T-cell (primary cell): ENCODE results near the gene PRKAG2. TPM values are rescaled to one million over a fixed set of nuclear protein-coding genes. Genes with fewer than 3 reads are reported as not detected.

Experiments
- ATAC-seq, 4 experiments: fragments of 200-7000 bp in 3 of 4; fragments of 150-1000 bp in 1 of 4; cut with Tn5 transposase; replicated peaks in 1 of 4; 1 replicate in 3 of 4; 2 replicates in 1 of 4; pipeline ENCODE4 v1.10.0; 2021; ENCODE audit warnings: moderate library complexity in 3 of 4, mild to moderate bottlenecking in 2 of 4, moderate number of reproducible peaks in 1 of 4
- CTCF ChIA-PET, 2 donors: fragments of 300-600 bp; sonication (Branson Sonifier 250); formaldehyde crosslinking; loops; one replicate each; lab custom pipeline; 2022; ENCODE audit warnings: antibody characterized with exemption in 2 of 2; lab: Charles Lee
- POLR2A ChIA-PET, 2 donors: fragments of 300-600 bp; sonication (Branson Sonifier 250); formaldehyde crosslinking; loops; one replicate each; lab custom pipeline; 2022; ENCODE audit warnings: antibody characterized with exemption in 2 of 2; lab: Charles Lee
- DNase-seq, 35 experiments: peaks; one replicate each; pipeline versions ENCODE4 v3.0.0 to v3.0.0-alpha.2; 2013 to 2023
- H3K27ac ChIP-seq: one replicate; pipeline ENCODE4 v1.5.1; 2013; ENCODE audit warnings: low read length
- H3K27me3 ChIP-seq, 2 experiments: replicated peaks in 1 of 2; 1 replicate in 1 of 2; 2 replicates in 1 of 2; pipeline versions ENCODE4 v1.6.1 to v1.7.0; 2013; ENCODE audit warnings: low read length in 1 of 2, mixed read lengths in 1 of 2; ENCODE audit not compliant: control insufficient read depth in 2 of 2, insufficient read depth in 2 of 2; ENCODE audit errors: extremely low read depth in 1 of 2
- H3K36me3 ChIP-seq, 2 donors: 1 replicate in 1 of 2; 2 replicates in 1 of 2; pipeline versions ENCODE4 v1.6.1 to v1.7.0; 2013; ENCODE audit warnings: low read length in 1 of 2; ENCODE audit not compliant: control insufficient read depth in 2 of 2, insufficient read depth in 1 of 2; ENCODE audit errors: extremely low read depth in 1 of 2
- H3K4me1 ChIP-seq, 2 experiments: 1 replicate in 1 of 2; 2 replicates in 1 of 2; pipeline versions ENCODE4 v1.6.1 to v1.7.0; 2013; ENCODE audit warnings: low read length in 2 of 2, mixed read lengths in 1 of 2; ENCODE audit not compliant: insufficient read depth in 2 of 2, control insufficient read depth in 1 of 2; ENCODE audit errors: extremely low read depth in 1 of 2
- H3K4me3 ChIP-seq, 2 donors: 1 replicate in 1 of 2; 2 replicates in 1 of 2; pipeline versions ENCODE4 v1.5.1 to v1.7.0; 2013; ENCODE audit warnings: mild to moderate bottlenecking in 2 of 2, low read length in 1 of 2, moderate library complexity in 1 of 2; ENCODE audit not compliant: control insufficient read depth in 1 of 2; ENCODE audit errors: extremely low read depth in 1 of 2
- H3K9me3 ChIP-seq: 2 replicates; pipeline ENCODE4 v1.7.0; 2013
- H3K27ac Mint-ChIP-seq, 2 donors: one replicate each; pipeline ENCODE4 v1.8.0; 2020 to 2021; ENCODE audit warnings: mild to moderate bottlenecking in 2 of 2, mixed read lengths in 2 of 2
- H3K27me3 Mint-ChIP-seq, 2 donors: one replicate each; pipeline ENCODE4 v1.8.0; 2021 to 2022; ENCODE audit warnings: mixed read lengths in 2 of 2
- H3K36me3 Mint-ChIP-seq: one replicate; pipeline ENCODE4 v1.8.0; 2021; ENCODE audit warnings: mixed read lengths
- H3K4me1 Mint-ChIP-seq, 3 donors: one replicate each; pipeline ENCODE4 v1.8.0; 2020 to 2022; ENCODE audit warnings: mixed read lengths in 3 of 3, mild to moderate bottlenecking in 1 of 3
- H3K4me3 Mint-ChIP-seq, 3 donors: one replicate each; pipeline ENCODE4 v1.8.0; 2020 to 2022; ENCODE audit warnings: mild to moderate bottlenecking in 3 of 3, mixed read lengths in 3 of 3, moderate library complexity in 3 of 3
- H3K9me3 Mint-ChIP-seq, 3 donors: one replicate each; pipeline ENCODE4 v1.8.0; 2020 to 2022; ENCODE audit warnings: mixed read lengths in 3 of 3
- WGBS: methylation state at CpG from one replicate; pipeline ENCODE4 v1.1.5; 2013; ENCODE audit warnings: missing lambda C conversion rate; ENCODE audit not compliant: insufficient coverage; 5-methylcytosine and 5-hydroxymethylcytosine counted together
- total RNA-seq, 35 experiments: library from RNA in 6 of 35; stranded (reverse) in 6 of 35; fragments of 120-200 nt in 1 of 35; gene quantifications; one replicate each; pipeline versions ENCODE4 v1.2.1 to v1.2.4 and lab custom pipeline; 2013 to 2026

PRKAG2 gene
- total RNA-seq, 5 donors from 2014 or later (not counting 1 experiment from before 2014, with no cell fraction given) = 43.0 to 59.9 (median 49.3) TPM

- WGBS = 89% methylated on average over 4 of the region's 4 CpGs
- Mint-ChIP-seq H3K36me3 (peaks cover 12% of the 10 kb centered on the region), H3K4me3 (no peak overlapping the region), H3K27ac (no peak overlapping the region), H3K9me3 (no peaks in the 10 kb centered on the region), H3K27me3 (no peaks in the 10 kb centered on the region), H3K4me1 (peaks cover 9 to 11% (median 11%) of the 10 kb centered on the region in 3 donors)
- DNase-seq = no peak
- H3K36me3 ChIP-seq = no peaks in the 10 kb centered on the region
- CTCF ChIA-PET = no interaction called here
- H3K4me1 ChIP-seq = peaks cover 0 to 6% of the 10 kb centered on the region in 2 experiments
- H3K9me3 ChIP-seq = no peaks in the 10 kb centered on the region
- H3K4me3 ChIP-seq = no peak overlapping the region
- POLR2A ChIA-PET = no interaction called here
- ATAC-seq = no peak
- H3K27me3 ChIP-seq = no peaks in the 10 kb centered on the region
- H3K27ac ChIP-seq = no peak overlapping the region
These were observed 166.1 kb downstream of the PRKAG2 start for GRCh38 chr7:151710646-151711434.

DNA sequence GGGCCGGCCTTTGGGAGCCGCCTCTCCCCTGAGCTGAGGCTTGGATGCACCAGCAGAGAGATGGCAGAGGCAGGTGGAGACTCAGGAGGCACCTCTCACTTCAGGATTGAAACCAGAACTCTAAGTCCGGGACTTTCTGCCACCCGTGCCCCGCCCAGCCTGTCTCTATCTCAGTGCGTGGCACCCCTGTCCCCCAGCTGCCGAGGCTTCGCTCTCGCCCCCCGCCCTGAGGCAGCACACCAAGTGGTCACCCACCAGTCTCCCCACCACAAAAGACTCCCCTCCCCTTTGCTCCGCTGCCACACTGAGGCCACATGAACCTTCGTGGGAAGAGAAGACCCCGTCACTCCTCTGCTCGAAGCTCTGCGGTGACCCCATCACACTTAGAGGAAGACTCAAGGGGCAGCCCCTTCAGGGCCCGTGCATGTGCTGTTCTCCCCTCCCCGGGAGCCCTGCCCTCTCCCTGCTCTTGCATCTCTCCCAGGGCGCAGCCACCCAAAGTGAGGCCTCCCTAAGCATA is 166.7 kb downstream of the PRKAG2 start:
- Mint-ChIP-seq H3K9me3 (no peaks in the 10 kb centered on the region), H3K4me1 (peaks cover 10 to 15% (median 14%) of the 10 kb centered on the region in 3 donors), H3K36me3 (peaks cover 12% of the 10 kb centered on the region), H3K27ac (no peak overlapping the region), H3K4me3 (no peak overlapping the region), H3K27me3 (no peaks in the 10 kb centered on the region)
- ChIA-PET CTCF (no interaction called here), POLR2A (no interaction called here)
- no peak overlapping the region for H3K4me3 ChIP-seq
- peaks cover 0 to 7% of the 10 kb centered on the region in 2 experiments for H3K4me1 ChIP-seq
- DNase-seq (no peak), ATAC-seq (no peak)
- H3K36me3 ChIP-seq = no peaks in the 10 kb centered on the region
- H3K27ac ChIP-seq = no peak overlapping the region
- WGBS = 92% methylated on average over 16 of the region's 18 CpGs
- H3K27me3 ChIP-seq = no peaks in the 10 kb centered on the region
- no peaks in the 10 kb centered on the region for H3K9me3 ChIP-seq

- no peak overlapping the region for H3K27ac Mint-ChIP-seq
- WGBS = 94% methylated on average over 13 of the region's 14 CpGs
These were observed 167.5 kb downstream of the PRKAG2 start for GRCh38 chr7:151709141-151710038.

GRCh38 chr7:151708610-151709009 is 168.3 kb downstream of the PRKAG2 start:
- H3K4me1 Mint-ChIP-seq = peaks cover 9 to 15% (median 15%) of the 10 kb centered on the region in 3 donors
- no peak for ATAC-seq

More at GRCh38 chr7:151709141-151710038, 167.5 kb downstream of the PRKAG2 start:
- Mint-ChIP-seq H3K36me3 (peaks cover 12% of the 10 kb centered on the region), H3K4me3 (no peak overlapping the region), H3K27me3 (no peaks in the 10 kb centered on the region), H3K4me1 (peaks cover 10 to 15% (median 14%) of the 10 kb centered on the region in 3 donors), H3K9me3 (no peaks in the 10 kb centered on the region)
- ATAC-seq (no peak), DNase-seq (no peak)
- Histone ChIP-seq H3K36me3 (no peaks in the 10 kb centered on the region), H3K27me3 (no peaks in the 10 kb centered on the region), H3K9me3 (no peaks in the 10 kb centered on the region), H3K27ac (no peak overlapping the region), H3K4me1 (peaks cover 0 to 7% of the 10 kb centered on the region in 2 experiments), H3K4me3 (no peak overlapping the region)
- ChIA-PET POLR2A (no interaction called here), CTCF (no interaction called here)

GRCh38 chr7:151707757-151708156 is 169.2 kb downstream of the PRKAG2 start:
- peaks cover 12% of the 10 kb centered on the region for H3K36me3 Mint-ChIP-seq
- Histone ChIP-seq H3K27ac (no peak overlapping the region), H3K4me1 (peaks cover 0 to 7% of the 10 kb centered on the region in 2 experiments), H3K36me3 (no peaks in the 10 kb centered on the region), H3K4me3 (no peak overlapping the region), H3K27me3 (no peaks in the 10 kb centered on the region), H3K9me3 (no peaks in the 10 kb centered on the region)
- 94% methylated on average over 11 of the region's 14 CpGs for WGBS
- H3K4me3 Mint-ChIP-seq = no peak overlapping the region
- H3K9me3 Mint-ChIP-seq = no peaks in the 10 kb centered on the region
- H3K27ac Mint-ChIP-seq = no peak overlapping the region
- ATAC-seq (no peak), DNase-seq (no peak)
- H3K27me3 Mint-ChIP-seq = no peaks in the 10 kb centered on the region
- POLR2A ChIA-PET = no interaction called here
- H3K4me1 Mint-ChIP-seq = peaks cover 9 to 15% (median 15%) of the 10 kb centered on the region in 3 donors
- CTCF ChIA-PET = no interaction called here

More at GRCh38 chr7:151708610-151709009, 168.3 kb downstream of the PRKAG2 start:
- no peak for DNase-seq
- H3K9me3 ChIP-seq = no peaks in the 10 kb centered on the region
- CTCF ChIA-PET = no interaction called here
- Mint-ChIP-seq H3K27ac (no peak overlapping the region), H3K9me3 (no peaks in the 10 kb centered on the region), H3K27me3 (no peaks in the 10 kb centered on the region), H3K4me3 (no peak overlapping the region), H3K36me3 (peaks cover 12% of the 10 kb centered on the region)
- POLR2A ChIA-PET = no interaction called here
- H3K36me3 ChIP-seq = no peaks in the 10 kb centered on the region
- H3K27ac ChIP-seq = no peak overlapping the region
- H3K4me3 ChIP-seq = no peak overlapping the region
- 83% methylated on average over 7 of the region's 8 CpGs for whole genome bisulfite sequencing
- no peaks in the 10 kb centered on the region for H3K27me3 ChIP-seq
- peaks cover 0 to 7% of the 10 kb centered on the region in 2 experiments for H3K4me1 ChIP-seq

DNA sequence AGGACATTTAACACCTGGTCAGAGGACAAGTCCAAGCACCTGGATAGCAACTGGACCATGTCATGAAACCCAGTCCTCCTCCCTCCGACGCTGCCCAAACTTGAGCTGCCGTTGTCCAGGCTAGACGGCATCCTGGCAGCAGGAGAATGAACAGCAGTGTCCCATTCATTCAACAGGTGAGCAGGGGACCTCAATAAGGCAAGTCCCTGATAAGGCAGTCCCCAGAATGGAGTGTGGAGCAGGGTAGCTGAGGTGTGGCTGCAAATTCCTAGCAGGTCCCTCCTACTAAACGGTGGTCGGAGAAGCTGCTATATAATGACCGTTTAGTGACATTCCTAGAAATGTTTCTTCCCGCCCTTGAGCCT is 169.8 kb downstream of the PRKAG2 start:
- no peaks in the 10 kb centered on the region for H3K27me3 Mint-ChIP-seq
- DNase-seq (no peak), ATAC-seq (no peak)
- H3K27me3 ChIP-seq = no peaks in the 10 kb centered on the region
- POLR2A ChIA-PET = no interaction called here
- peaks cover 0 to 7% of the 10 kb centered on the region in 2 experiments for H3K4me1 ChIP-seq
- H3K9me3 ChIP-seq = no peaks in the 10 kb centered on the region
- no peak overlapping the region for H3K27ac ChIP-seq
- peaks cover 16% of the 10 kb centered on the region for H3K36me3 Mint-ChIP-seq
- CTCF ChIA-PET = no interaction called here
- 96% methylated on average over 5 of the region's 8 CpGs for WGBS
- no peak overlapping the region for H3K27ac Mint-ChIP-seq
- H3K4me1 Mint-ChIP-seq = peaks cover 9 to 15% (median 15%) of the 10 kb centered on the region in 3 donors
- no peak overlapping the region for H3K4me3 Mint-ChIP-seq
- H3K4me3 ChIP-seq = no peak overlapping the region
- H3K36me3 ChIP-seq = no peaks in the 10 kb centered on the region
- H3K9me3 Mint-ChIP-seq = no peaks in the 10 kb centered on the region
